Mucosa of descending colon (tissue), 3 donors: ENCODE data around the gene EGLN3. TPM values are rescaled to one million over a fixed set of nuclear protein-coding genes. Genes with fewer than 3 reads are reported as not detected.
A peak's percentile ranks its signal among the peaks of the same experiment; 100 is the strongest.

Experiments used
- ATAC-seq: fragments of 200-7000 bp; cut with Tn5 transposase; one replicate; pipeline ENCODE4 v1.9.1; 2020; ENCODE audit warnings: mild to moderate bottlenecking, moderate library complexity
- DNase-seq, 3 donors: peaks; one replicate each; pipeline ENCODE4 v3.0.0-alpha.2; 2020
- H3K36me3 ChIP-seq: fragments of 200-600 bp; one replicate; pipeline ENCODE4 v1.8.0; 2021; ENCODE audit warnings: low read depth, mild to moderate bottlenecking
- H3K4me1 ChIP-seq: fragments of 200-600 bp; one replicate; pipeline ENCODE4 v1.8.0; 2021; ENCODE audit warnings: low read depth, mild to moderate bottlenecking
- H3K4me3 ChIP-seq: fragments of 200-600 bp; one replicate; pipeline ENCODE4 v1.8.0; 2021; ENCODE audit warnings: mild to moderate bottlenecking
- H3K9me3 ChIP-seq: fragments of 200-600 bp; one replicate; pipeline ENCODE4 v1.8.0; 2021; ENCODE audit warnings: mild to moderate bottlenecking
- CTCF ChIP-seq: fragments of 200-600 bp; IDR thresholded peaks from one replicate; pipeline ENCODE4 v1.8.0; 2022; ENCODE audit warnings: antibody characterized with exemption, mild to moderate bottlenecking
- intact Hi-C, 2 donors: fragments of 100-400 bp; cut with DNase I in 1 of 2; cut with micrococcal nuclease in 1 of 2; formaldehyde crosslinking; loops; one replicate each; pipeline versions ENCODE4 v1.11.0 to v1.11.1; 2022; cut with DNase I, micrococcal nuclease
- total RNA-seq, 3 donors: library from RNA; stranded (reverse); fragmentation: NEBNext Ultra II Directional in 2 of 3; extraction: Animal tissue kit (Norgen Biotek cat#: 25700) in 2 of 3; gene quantifications; one replicate each; pipeline versions ENCODE4 v1.2.1 to v1.2.4, GENCODE V29; 2021 to 2023
- donor health status: DM: no; HTN: no; CAD: no; lungs with moderate emphysema.
- donor health status: DM: no; HTN: no; CAD: no.
- donor health status: DM: no; HTN: yes; CAD: no.

EGLN3 gene
- total RNA-seq, 3 donors from 2014 or later, result 50.8 to 140 (median 72.8) TPM

GRCh38 chr14:33894339-33894738 lies 56.5 kb downstream of the EGLN3 start:
- Histone ChIP-seq H3K4me3 (no peak overlapping the region), H3K9me3 (no peaks in the 10 kb centered on the region), H3K4me1 (peaks cover under 1% of the 10 kb centered on the region), H3K36me3 (no peaks in the 10 kb centered on the region)
- intact Hi-C loops, result no loop called here
- ATAC-seq (no peak), DNase-seq (no peak)
- TF ChIP-seq CTCF, result no peak

- H3K36me3 ChIP-seq, result no peaks in the 10 kb centered on the region
- DNase-seq, result no peak
- intact Hi-C loops, result no loop called here
- no peaks in the 10 kb centered on the region for H3K4me1 ChIP-seq
- H3K4me3 ChIP-seq, result no peak overlapping the region
- no peak for TF ChIP-seq CTCF
- H3K9me3 ChIP-seq, result no peaks in the 10 kb centered on the region
- ATAC-seq, result peak; percentile 71
These were observed 59.2 kb downstream of the EGLN3 start for GRCh38 chr14:33891700-33892099.

- no peak for ATAC-seq
- no peak for DNase-seq
- TF ChIP-seq CTCF, result no peak
- no peaks in the 10 kb centered on the region for H3K36me3 ChIP-seq
- no peaks in the 10 kb centered on the region for H3K9me3 ChIP-seq
- H3K4me1 ChIP-seq, result no peaks in the 10 kb centered on the region
- intact Hi-C loops, result no loop called here
- H3K4me3 ChIP-seq, result no peak overlapping the region
These were observed 66.0 kb downstream of the EGLN3 start for GRCh38 chr14:33884916-33885315.

- no peak for TF ChIP-seq CTCF
- Histone ChIP-seq H3K36me3 (no peaks in the 10 kb centered on the region), H3K4me1 (no peaks in the 10 kb centered on the region), H3K9me3 (peaks cover 23% of the 10 kb centered on the region), H3K4me3 (no peak overlapping the region)
- intact Hi-C loops, result no loop called here
- no peak for ATAC-seq
- DNase-seq, result no peak
These were observed 70.5 kb downstream of the EGLN3 start for GRCh38 chr14:33880330-33880729.

- no peak overlapping the region for H3K4me3 ChIP-seq
- ATAC-seq, result no peak
- no peak for TF ChIP-seq CTCF
- H3K9me3 ChIP-seq, result peaks cover 24% of the 10 kb centered on the region
- intact Hi-C loops, result no loop called here
- DNase-seq, result no peak
- H3K36me3 ChIP-seq, result no peaks in the 10 kb centered on the region
- H3K4me1 ChIP-seq, result no peaks in the 10 kb centered on the region
These were observed 71.1 kb downstream of the EGLN3 start for GRCh38 chr14:33879684-33880286.

GRCh38 chr14:33876274-33876673 lies 74.6 kb downstream of the EGLN3 start:
- Histone ChIP-seq H3K4me3 (no peak overlapping the region), H3K4me1 (no peaks in the 10 kb centered on the region), H3K36me3 (no peaks in the 10 kb centered on the region), H3K9me3 (peaks cover 24% of the 10 kb centered on the region)
- ATAC-seq, result no peak
- no peak for TF ChIP-seq CTCF
- DNase-seq, result no peak
- intact Hi-C loops, result no loop called here
